ENCODE results near the gene QRSL1.

QRSL1 gene

GRCh38 chr6:106637051-106637716 lies 7.8 kb downstream of the QRSL1 start:
- no peak for DNase-seq (ENCODE audit: low spot score)
- TF ChIP-seq CTCF (IDR thresholded peaks at IDR 0.05) = no peak
- Histone ChIP-seq H3K27ac (no peak overlapping the region), H3K4me3 (no peak overlapping the region)

GRCh38 chr6:106637717-106638341 lies 8.5 kb downstream of the QRSL1 start:
- no peak for TF ChIP-seq CTCF (IDR thresholded peaks at IDR 0.05)
- H3K4me3 ChIP-seq = no peak overlapping the region
- H3K27ac ChIP-seq = no peak overlapping the region
- no peak for DNase-seq (ENCODE audit: low spot score)

GRCh38 chr6:106639812-106640211 lies 10.4 kb downstream of the QRSL1 start:
- no peak for DNase-seq (ENCODE audit: low spot score)
- Histone ChIP-seq H3K27ac (no peak overlapping the region), H3K4me3 (no peak overlapping the region)
- TF ChIP-seq CTCF (IDR thresholded peaks at IDR 0.05) = no peak

GRCh38 chr6:106642476-106642875 lies 13.1 kb downstream of the QRSL1 start:
- Histone ChIP-seq H3K4me3 (no peak overlapping the region), H3K27ac (no peak overlapping the region)
- DNase-seq (ENCODE audit: low spot score) = no peak
- TF ChIP-seq CTCF (IDR thresholded peaks at IDR 0.05) = no peak

GRCh38 chr6:106643061-106643460 lies 13.7 kb downstream of the QRSL1 start:
- no peak overlapping the region for H3K4me3 ChIP-seq
- no peak for DNase-seq (ENCODE audit: low spot score)
- no peak overlapping the region for H3K27ac ChIP-seq
- no peak for TF ChIP-seq CTCF (IDR thresholded peaks at IDR 0.05)

GRCh38 chr6:106648651-106649308 lies 19.4 kb downstream of the QRSL1 start:
- H3K4me3 ChIP-seq = no peak overlapping the region
- DNase-seq (ENCODE audit: low spot score) = no peak
- no peak for TF ChIP-seq CTCF (IDR thresholded peaks at IDR 0.05)

GRCh38 chr6:106658469-106658868 lies 29.1 kb downstream of the QRSL1 start:
- Histone ChIP-seq H3K4me3 (no peak overlapping the region), H3K27ac (no peak overlapping the region)
- TF ChIP-seq CTCF (IDR thresholded peaks at IDR 0.05) = no peak
- DNase-seq (ENCODE audit: low spot score) = no peak

More at GRCh38 chr6:106648651-106649308, 19.4 kb downstream of the QRSL1 start:
- no peak overlapping the region for H3K27ac ChIP-seq
